HEK293 (cell line): ENCODE measurements around the gene KIFAP3.

Experiments
- ZNF600 ChIP-seq: fragments of 450-650 bp; formaldehyde crosslinking; IDR thresholded peaks from 2 replicates; pipeline ENCODE4 v1.5.1; 2016; ENCODE audit warnings: missing biosample characterization, missing genetic modification characterization
- TF ChIP-seq, protein P1 (sequence below): fragments of 450-650 bp; formaldehyde crosslinking; IDR thresholded peaks from 2 replicates; pipeline ENCODE4 v1.5.1; 2016; ENCODE audit warnings: missing biosample characterization, missing genetic modification characterization

GRCh38 chr1:169872906-169873305 is 201.6 kb downstream of the KIFAP3 start:
- TF ChIP-seq, protein P1, sequence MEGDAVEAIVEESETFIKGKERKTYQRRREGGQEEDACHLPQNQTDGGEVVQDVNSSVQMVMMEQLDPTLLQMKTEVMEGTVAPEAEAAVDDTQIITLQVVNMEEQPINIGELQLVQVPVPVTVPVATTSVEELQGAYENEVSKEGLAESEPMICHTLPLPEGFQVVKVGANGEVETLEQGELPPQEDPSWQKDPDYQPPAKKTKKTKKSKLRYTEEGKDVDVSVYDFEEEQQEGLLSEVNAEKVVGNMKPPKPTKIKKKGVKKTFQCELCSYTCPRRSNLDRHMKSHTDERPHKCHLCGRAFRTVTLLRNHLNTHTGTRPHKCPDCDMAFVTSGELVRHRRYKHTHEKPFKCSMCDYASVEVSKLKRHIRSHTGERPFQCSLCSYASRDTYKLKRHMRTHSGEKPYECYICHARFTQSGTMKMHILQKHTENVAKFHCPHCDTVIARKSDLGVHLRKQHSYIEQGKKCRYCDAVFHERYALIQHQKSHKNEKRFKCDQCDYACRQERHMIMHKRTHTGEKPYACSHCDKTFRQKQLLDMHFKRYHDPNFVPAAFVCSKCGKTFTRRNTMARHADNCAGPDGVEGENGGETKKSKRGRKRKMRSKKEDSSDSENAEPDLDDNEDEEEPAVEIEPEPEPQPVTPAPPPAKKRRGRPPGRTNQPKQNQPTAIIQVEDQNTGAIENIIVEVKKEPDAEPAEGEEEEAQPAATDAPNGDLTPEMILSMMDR (tag by site-specific recombination): no peak
- TF ChIP-seq ZNF600 (tag by site-specific recombination): no peak
